Keratinocyte (primary cell): ENCODE measurements around the gene SULF2. TPM values are rescaled to one million over a fixed set of nuclear protein-coding genes. Genes with fewer than 3 reads are reported as not detected.

Experiments
- DNase-seq: peaks from one replicate; pipeline ENCODE4 v3.0.0-alpha.2; 2011; ENCODE audit warnings: low read depth, missing footprints, low spot score
- FAIRE-seq: peaks from 2 replicates; lab custom pipeline; 2011; peaks lifted over from hg19 to GRCh38; lab: Jason Lieb, UNC
- H2AFZ ChIP-seq: 2 replicates; pipeline ENCODE4 v1.6.0; 2012; ENCODE audit warnings: low read length, control low read depth, inconsistent platforms; ENCODE audit not compliant: control insufficient read depth
- H3K27ac ChIP-seq: 2 replicates; pipeline ENCODE4 v1.5.1; 2011; ENCODE audit warnings: low read length; ENCODE audit not compliant: control insufficient read depth, insufficient read depth
- H3K27me3 ChIP-seq: 3 replicates; pipeline ENCODE4 v1.6.0; 2011; ENCODE audit warnings: low read length; ENCODE audit not compliant: control insufficient read depth, insufficient read depth; ENCODE audit errors: extremely low read depth
- H3K36me3 ChIP-seq, 2 experiments: 2 replicates in 1 of 2; 3 replicates in 1 of 2; pipeline ENCODE4 v1.5.1; 2011; ENCODE audit warnings: low read length in 2 of 2, mild to moderate bottlenecking in 1 of 2; ENCODE audit not compliant: control insufficient read depth in 2 of 2, insufficient read depth in 2 of 2; ENCODE audit errors: extremely low read depth in 1 of 2
- H3K4me1 ChIP-seq: 3 replicates; pipeline ENCODE4 v1.5.1; 2011; ENCODE audit warnings: low read length; ENCODE audit not compliant: control insufficient read depth, insufficient read depth; ENCODE audit errors: extremely low read depth
- H3K4me2 ChIP-seq: 3 replicates; pipeline ENCODE4 v1.6.0; 2011; ENCODE audit warnings: low read depth, low read length; ENCODE audit not compliant: control insufficient read depth, insufficient read depth; ENCODE audit errors: extremely low read depth
- H3K4me3 ChIP-seq, 3 experiments: fragments of 200-600 bp in 1 of 3; sonication (generic) in 1 of 3; 2 replicates in 2 of 3; 3 replicates in 1 of 3; pipeline ENCODE4 v1.5.1; 2011 to 2016; ENCODE audit warnings: low read length in 3 of 3, mild to moderate bottlenecking in 3 of 3, control low read depth in 2 of 3, inconsistent platforms in 1 of 3, low read depth in 1 of 3, mixed read lengths in 1 of 3, mixed run types in 1 of 3, moderate library complexity in 1 of 3; ENCODE audit not compliant: control insufficient read depth in 2 of 3, insufficient read depth in 2 of 3; ENCODE audit errors: extremely low read depth in 1 of 3
- H3K79me2 ChIP-seq: 2 replicates; pipeline ENCODE4 v1.6.0; 2012; ENCODE audit warnings: low read length; ENCODE audit not compliant: control insufficient read depth, insufficient read depth
- H3K9ac ChIP-seq: 3 replicates; pipeline ENCODE4 v1.6.0; 2011; ENCODE audit warnings: low read length; ENCODE audit not compliant: control insufficient read depth, insufficient read depth; ENCODE audit errors: extremely low read depth
- H3K9me1 ChIP-seq: 3 replicates; pipeline ENCODE4 v1.6.0; 2011; ENCODE audit warnings: low read length; ENCODE audit not compliant: control insufficient read depth, insufficient read depth; ENCODE audit errors: extremely low read depth
- H3K9me3 ChIP-seq: 2 replicates; pipeline ENCODE4 v1.5.1; 2012; ENCODE audit warnings: low read depth, low read length; ENCODE audit not compliant: control insufficient read depth
- H4K20me1 ChIP-seq: 3 replicates; pipeline ENCODE4 v1.6.0; 2011; ENCODE audit warnings: low read length; ENCODE audit not compliant: control insufficient read depth, insufficient read depth; ENCODE audit errors: extremely low read depth
- EZH2 ChIP-seq: IDR thresholded peaks from one replicate; pipeline ENCODE4 v1.6.1; 2012; ENCODE audit warnings: inconsistent platforms, mild to moderate bottlenecking, low read length, moderate library complexity
- dilution Hi-C: fragments of 300-500 bp; cut with MboI; formaldehyde crosslinking; loops from one replicate; pipeline ENCODE4 v1.7.0; 2020; ENCODE audit warnings: low sequenced_read_pairs; ENCODE audit not compliant: extremely low pct_ligation_motif_present
- polyA plus RNA-seq, 5 experiments: library from polyadenylated mRNA; depleted of rRNA in 3 of 5; stranded (reverse) in 3 of 5; stranded (forward) in 1 of 5; unstranded in 1 of 5; fragments of >200 nt; gene quantifications; 1 replicate in 1 of 5; 2 replicates in 3 of 5; 3 replicates in 1 of 5; pipeline versions ENCODE4 v1.2.1 to v1.2.3, GENCODE V29; 2011 to 2012; ENCODE audit warnings: missing spikeins in 2 of 5, low read depth in 1 of 5, low replicate concordance in 1 of 5
- TF ChIP-seq, protein P1 (sequence below), 3 experiments: IDR thresholded peaks in 1 of 3; conservative IDR thresholded peaks in 1 of 3; optimal IDR thresholded peaks in 1 of 3; 2 replicates in 2 of 3; 3 replicates in 1 of 3; pipeline versions ENCODE3 to v1.5.1; 2011; ENCODE audit warnings: low read length in 3 of 3, mild to moderate bottlenecking in 3 of 3, moderate library complexity in 2 of 3, control low read depth in 1 of 3, inconsistent platforms in 1 of 3; ENCODE audit not compliant: insufficient read depth in 2 of 3; ENCODE audit errors: extremely low read depth in 1 of 3

SULF2 gene
- polyA plus RNA-seq, 1 donor (not counting 4 experiments of a cell fraction or from before 2014, with no cell fraction given): 64.4 TPM

- H3K4me3 ChIP-seq: no peak overlapping the region
- H3K4me2 ChIP-seq: no peak overlapping the region
- dilution Hi-C loops: loop anchor here (25.0 kb wide), 1 partner anchor 498 kb away; no protein-coding TSS in a partner anchor
- no peaks in the 10 kb centered on the region for H3K36me3 ChIP-seq
- no peak for TF ChIP-seq EZH2
- H3K9me1 ChIP-seq: no peaks in the 10 kb centered on the region
- H3K27ac ChIP-seq: no peak overlapping the region
- H3K79me2 ChIP-seq: peaks cover 9% of the 10 kb centered on the region
- H3K27me3 ChIP-seq: no peaks in the 10 kb centered on the region
- H3K9me3 ChIP-seq: no peaks in the 10 kb centered on the region
- no peaks in the 10 kb centered on the region for H4K20me1 ChIP-seq
- no peak overlapping the region for H3K9ac ChIP-seq
- DNase-seq: no peak
- H2AFZ ChIP-seq: no peak overlapping the region
- H3K4me1 ChIP-seq: peaks cover 44% of the 10 kb centered on the region
- FAIRE-seq: peak; percentile 46
These were observed 3.9 kb upstream of the SULF2 start for GRCh38 chr20:47789081-47789763.

GRCh38 chr20:47788741-47789080, 3.4 kb upstream of the SULF2 start:
- H3K4me3 ChIP-seq: no peak overlapping the region
- H3K9me1 ChIP-seq: no peaks in the 10 kb centered on the region
- no peaks in the 10 kb centered on the region for H3K9me3 ChIP-seq
- no peak for DNase-seq
- no peaks in the 10 kb centered on the region for H4K20me1 ChIP-seq
- H3K27ac ChIP-seq: no peak overlapping the region
- FAIRE-seq: no peak
- no peaks in the 10 kb centered on the region for H3K36me3 ChIP-seq
- TF ChIP-seq, protein P1, sequence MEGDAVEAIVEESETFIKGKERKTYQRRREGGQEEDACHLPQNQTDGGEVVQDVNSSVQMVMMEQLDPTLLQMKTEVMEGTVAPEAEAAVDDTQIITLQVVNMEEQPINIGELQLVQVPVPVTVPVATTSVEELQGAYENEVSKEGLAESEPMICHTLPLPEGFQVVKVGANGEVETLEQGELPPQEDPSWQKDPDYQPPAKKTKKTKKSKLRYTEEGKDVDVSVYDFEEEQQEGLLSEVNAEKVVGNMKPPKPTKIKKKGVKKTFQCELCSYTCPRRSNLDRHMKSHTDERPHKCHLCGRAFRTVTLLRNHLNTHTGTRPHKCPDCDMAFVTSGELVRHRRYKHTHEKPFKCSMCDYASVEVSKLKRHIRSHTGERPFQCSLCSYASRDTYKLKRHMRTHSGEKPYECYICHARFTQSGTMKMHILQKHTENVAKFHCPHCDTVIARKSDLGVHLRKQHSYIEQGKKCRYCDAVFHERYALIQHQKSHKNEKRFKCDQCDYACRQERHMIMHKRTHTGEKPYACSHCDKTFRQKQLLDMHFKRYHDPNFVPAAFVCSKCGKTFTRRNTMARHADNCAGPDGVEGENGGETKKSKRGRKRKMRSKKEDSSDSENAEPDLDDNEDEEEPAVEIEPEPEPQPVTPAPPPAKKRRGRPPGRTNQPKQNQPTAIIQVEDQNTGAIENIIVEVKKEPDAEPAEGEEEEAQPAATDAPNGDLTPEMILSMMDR (optimal IDR thresholded peaks at IDR 0.05 in 1 of 3, IDR thresholded peaks at IDR 0.05 in 1 of 3, conservative IDR thresholded peaks at IDR 0.05 in 1 of 3; ENCODE audit: extremely low read depth in 1 of 3, insufficient read depth in 2 of 3, low read length in 3 of 3): no peak
- no peak for TF ChIP-seq EZH2
- peaks cover 14% of the 10 kb centered on the region for H3K79me2 ChIP-seq
- H3K4me1 ChIP-seq: peaks cover 49% of the 10 kb centered on the region
- H3K4me2 ChIP-seq: no peak overlapping the region
- no peak overlapping the region for H2AFZ ChIP-seq
- H3K9ac ChIP-seq: no peak overlapping the region
- no peaks in the 10 kb centered on the region for H3K27me3 ChIP-seq
- dilution Hi-C loops: loop anchor here (25.0 kb wide), 1 partner anchor 499 kb away; no protein-coding TSS in a partner anchor

DNA sequence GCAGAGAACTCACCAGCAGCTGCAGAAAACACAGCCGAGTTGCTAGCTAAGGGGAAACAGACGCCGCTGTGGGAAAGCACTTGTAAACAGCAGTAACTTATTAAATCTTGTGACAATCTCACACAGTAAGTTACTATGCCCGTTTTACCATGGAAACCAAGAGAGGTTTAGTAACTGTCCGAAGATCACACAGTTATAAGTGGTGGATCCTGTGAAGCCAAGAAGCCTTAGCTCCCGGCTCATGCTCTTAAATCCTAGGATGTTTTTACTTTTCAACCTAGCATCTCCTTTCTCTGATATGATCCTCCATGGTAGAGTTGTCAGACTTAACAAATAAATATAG, 1.5 kb upstream of the SULF2 start:
- FAIRE-seq: peak; percentile 55

More for the DNA sequence above, 1.5 kb upstream of the SULF2 start:
- Histone ChIP-seq H3K9me1 (no peaks in the 10 kb centered on the region), H3K9me3 (no peaks in the 10 kb centered on the region), H3K4me1 (peaks cover 44% of the 10 kb centered on the region), H3K4me3 (peak overlapping the region; percentile 57 to 76 (median 75)), H2AFZ (no peak overlapping the region), H3K9ac (peak overlapping the region; percentile 88), H3K79me2 (peaks cover 31% of the 10 kb centered on the region), H4K20me1 (peaks cover 3% of the 10 kb centered on the region), H3K4me2 (peak overlapping the region; percentile 97), H3K36me3 (peaks cover 0 to 2% of the 10 kb centered on the region in 2 experiments), H3K27ac (peak overlapping the region; percentile 82), H3K27me3 (no peaks in the 10 kb centered on the region)
- TF ChIP-seq, protein P1 (optimal IDR thresholded peaks at IDR 0.05 in 1 of 3, IDR thresholded peaks at IDR 0.05 in 1 of 3, conservative IDR thresholded peaks at IDR 0.05 in 1 of 3; ENCODE audit: extremely low read depth in 1 of 3, insufficient read depth in 2 of 3, low read length in 3 of 3): peak in 1 of 3 experiments; percentile 5
- TF ChIP-seq EZH2: no peak
- DNase-seq: no peak
- dilution Hi-C loops: loop anchor here (25.0 kb wide), 1 partner anchor 501 kb away; no protein-coding TSS in a partner anchor
